ENCODE data around the gene SLC5A12. TPM values are rescaled to one million over a fixed set of nuclear protein-coding genes. Genes with fewer than 3 reads are reported as not detected.

SLC5A12 gene
- polyA plus RNA-seq, 2 of the 4 experiments (the other 2 are of a cell fraction), result not detected

DNA sequence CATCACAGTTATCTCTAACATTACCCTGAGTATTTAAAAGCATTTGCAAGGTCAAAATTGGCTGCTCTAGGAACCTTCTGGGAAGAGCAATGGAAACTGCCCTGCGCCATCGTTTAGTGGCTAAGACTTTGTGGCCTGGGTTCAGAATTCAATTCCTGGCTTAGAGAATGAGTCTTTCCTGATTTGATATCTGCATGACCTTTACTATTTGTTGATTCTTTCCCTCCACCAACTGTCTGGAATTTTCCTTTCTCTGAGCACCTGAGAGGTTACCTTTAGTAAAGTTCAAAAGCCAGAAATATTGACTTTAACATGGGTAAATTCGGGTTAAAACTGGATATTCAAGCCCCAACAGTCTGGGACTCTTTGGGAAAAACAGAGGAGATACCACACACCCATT lies 43.0 kb upstream of the SLC5A12 start:
- no peak overlapping the region for H3K27ac ChIP-seq
- no peaks in the 10 kb centered on the region for H3K4me1 ChIP-seq
- ChIA-PET CTCF (no interaction called here), POLR2A (no interaction called here)
- FAIRE-seq, result no peak
- DNase-seq (ENCODE audit: low read depth in 1 of 2, low spot score in 1 of 2), result no peak
- no peaks in the 10 kb centered on the region for H3K9me3 ChIP-seq
- ATAC-seq, result no peak
- WGBS (ENCODE audit: missing lambda C conversion rate), result 40% methylated on average over 3 of the region's 3 CpGs
- TF ChIP-seq, protein P1, sequence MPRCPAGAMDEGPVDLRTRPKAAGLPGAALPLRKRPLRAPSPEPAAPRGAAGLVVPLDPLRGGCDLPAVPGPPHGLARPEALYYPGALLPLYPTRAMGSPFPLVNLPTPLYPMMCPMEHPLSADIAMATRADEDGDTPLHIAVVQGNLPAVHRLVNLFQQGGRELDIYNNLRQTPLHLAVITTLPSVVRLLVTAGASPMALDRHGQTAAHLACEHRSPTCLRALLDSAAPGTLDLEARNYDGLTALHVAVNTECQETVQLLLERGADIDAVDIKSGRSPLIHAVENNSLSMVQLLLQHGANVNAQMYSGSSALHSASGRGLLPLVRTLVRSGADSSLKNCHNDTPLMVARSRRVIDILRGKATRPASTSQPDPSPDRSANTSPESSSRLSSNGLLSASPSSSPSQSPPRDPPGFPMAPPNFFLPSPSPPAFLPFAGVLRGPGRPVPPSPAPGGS (IDR thresholded peaks at IDR 0.05), result no peak
- TF ChIP-seq PHF8 (IDR thresholded peaks at IDR 0.05; ENCODE audit: borderline replicate concordance, low read depth), result no peak
- no peak for TF ChIP-seq RAD21 (conservative IDR thresholded peaks at IDR 0.05 in 1 of 2, IDR thresholded peaks at IDR 0.05 in 1 of 2)
- TF ChIP-seq ZSCAN20 (CRISPR knock-in tag; IDR thresholded peaks at IDR 0.05), result no peak
- TF ChIP-seq, protein P2, sequence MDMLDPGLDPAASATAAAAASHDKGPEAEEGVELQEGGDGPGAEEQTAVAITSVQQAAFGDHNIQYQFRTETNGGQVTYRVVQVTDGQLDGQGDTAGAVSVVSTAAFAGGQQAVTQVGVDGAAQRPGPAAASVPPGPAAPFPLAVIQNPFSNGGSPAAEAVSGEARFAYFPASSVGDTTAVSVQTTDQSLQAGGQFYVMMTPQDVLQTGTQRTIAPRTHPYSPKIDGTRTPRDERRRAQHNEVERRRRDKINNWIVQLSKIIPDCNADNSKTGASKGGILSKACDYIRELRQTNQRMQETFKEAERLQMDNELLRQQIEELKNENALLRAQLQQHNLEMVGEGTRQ (IDR thresholded peaks at IDR 0.05), result no peak
- no peak for TF ChIP-seq ZNF302 (CRISPR knock-in tag; IDR thresholded peaks at IDR 0.05)
- TF ChIP-seq SMC3 (IDR thresholded peaks at IDR 0.05), result no peak
- no peak for TF ChIP-seq SREBF2 (IDR thresholded peaks at IDR 0.05)
- no peak for TF ChIP-seq BHLHE40 (IDR thresholded peaks at IDR 0.05; ENCODE audit: low read depth, low read length)
- no peak for TF ChIP-seq MAFK (IDR thresholded peaks at IDR 0.05; ENCODE audit: partially characterized antibody)
- H3K4me2 ChIP-seq, result no peak overlapping the region
- H3K4me3 ChIP-seq, result no peak overlapping the region

DNA sequence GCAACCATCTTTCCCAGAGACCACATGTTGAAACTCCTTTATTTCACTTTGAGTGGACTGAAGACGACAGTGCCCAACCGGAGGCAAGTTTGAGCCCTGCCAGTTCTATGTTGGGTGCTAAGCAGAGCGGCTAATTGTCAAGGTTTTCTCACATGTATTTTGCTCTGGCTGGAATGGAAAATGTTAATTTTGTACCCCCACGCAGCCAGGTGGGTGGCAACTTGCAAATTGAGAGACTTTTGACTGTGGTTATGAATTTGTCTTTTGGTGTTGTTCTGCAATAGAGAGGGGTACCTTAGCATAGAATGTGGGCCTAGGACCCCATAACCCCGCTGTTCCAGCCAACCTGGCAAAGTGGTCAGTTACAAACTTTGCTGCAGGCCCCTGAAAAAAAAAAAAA lies 42.5 kb upstream of the SLC5A12 start:
- Histone ChIP-seq H3K4me3 (no peak overlapping the region), H3K27ac (no peak overlapping the region), H3K9me3 (no peaks in the 10 kb centered on the region), H3K4me1 (no peaks in the 10 kb centered on the region), H3K4me2 (no peak overlapping the region)
- CTCF ChIA-PET, result no interaction called here
- DNase-seq (ENCODE audit: low read depth in 1 of 2, low spot score in 1 of 2) (no peak), FAIRE-seq (no peak), ATAC-seq (no peak)
- WGBS (ENCODE audit: missing lambda C conversion rate), result 28% methylated on average over 5 of the region's 5 CpGs
- POLR2A ChIA-PET, result no interaction called here
- TF ChIP-seq, protein P3, sequence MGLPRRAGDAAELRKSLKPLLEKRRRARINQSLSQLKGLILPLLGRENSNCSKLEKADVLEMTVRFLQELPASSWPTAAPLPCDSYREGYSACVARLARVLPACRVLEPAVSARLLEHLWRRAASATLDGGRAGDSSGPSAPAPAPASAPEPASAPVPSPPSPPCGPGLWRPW (IDR thresholded peaks at IDR 0.05), result no peak
- TF ChIP-seq NR3C1 (IDR thresholded peaks at IDR 0.05), result no peak
- no peak for TF ChIP-seq RNF2 (IDR thresholded peaks at IDR 0.05; ENCODE audit: borderline replicate concordance, low read depth)
- no peak for TF ChIP-seq MYC (IDR thresholded peaks at IDR 0.05; ENCODE audit: borderline replicate concordance, low read length)
- TF ChIP-seq ESRRA (IDR thresholded peaks at IDR 0.05; ENCODE audit: borderline replicate concordance, low read length), result no peak

DNA sequence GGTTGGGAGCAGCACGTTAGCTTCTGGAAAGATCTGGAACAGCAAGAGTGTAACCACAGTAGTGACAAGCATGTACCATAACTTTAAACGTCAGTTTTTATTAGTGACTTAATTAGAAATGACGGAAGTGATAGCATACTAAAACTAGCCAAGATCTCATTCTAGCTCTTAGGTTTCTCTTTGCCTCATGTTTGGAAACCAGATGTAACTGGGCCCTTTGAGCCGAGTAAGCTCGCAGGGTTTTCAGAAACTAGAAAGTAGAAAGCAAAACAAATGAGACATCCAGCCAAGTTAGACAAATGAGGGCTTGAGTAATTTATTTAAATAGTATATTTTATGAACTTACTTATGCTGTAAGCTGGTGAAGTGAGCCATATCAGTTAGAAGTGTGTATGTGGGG lies 40.2 kb upstream of the SLC5A12 start:
- ATAC-seq (no peak), DNase-seq (ENCODE audit: low read depth in 1 of 2, low spot score in 1 of 2) (no peak), FAIRE-seq (no peak)
- ChIA-PET CTCF (interaction anchor here (1.2 to 7.6 kb wide), 3 partner anchors 8 to 724 kb away, joined by 3 to 67 read pairs (median 7); no protein-coding TSS in a partner anchor), POLR2A (no interaction called here)
- Histone ChIP-seq H3K27ac (no peak overlapping the region), H3K4me1 (no peaks in the 10 kb centered on the region), H3K4me3 (no peak overlapping the region), H3K9me3 (no peaks in the 10 kb centered on the region), H3K4me2 (no peak overlapping the region)
- WGBS (ENCODE audit: missing lambda C conversion rate), result 30% methylated on average over 5 of the region's 5 CpGs
- TF ChIP-seq MYC (IDR thresholded peaks at IDR 0.05; ENCODE audit: borderline replicate concordance, low read length), result no peak
- TF ChIP-seq HOXB13 (CRISPR knock-in tag; IDR thresholded peaks at IDR 0.05; ENCODE audit: low read depth), result no peak
- TF ChIP-seq, protein P4, sequence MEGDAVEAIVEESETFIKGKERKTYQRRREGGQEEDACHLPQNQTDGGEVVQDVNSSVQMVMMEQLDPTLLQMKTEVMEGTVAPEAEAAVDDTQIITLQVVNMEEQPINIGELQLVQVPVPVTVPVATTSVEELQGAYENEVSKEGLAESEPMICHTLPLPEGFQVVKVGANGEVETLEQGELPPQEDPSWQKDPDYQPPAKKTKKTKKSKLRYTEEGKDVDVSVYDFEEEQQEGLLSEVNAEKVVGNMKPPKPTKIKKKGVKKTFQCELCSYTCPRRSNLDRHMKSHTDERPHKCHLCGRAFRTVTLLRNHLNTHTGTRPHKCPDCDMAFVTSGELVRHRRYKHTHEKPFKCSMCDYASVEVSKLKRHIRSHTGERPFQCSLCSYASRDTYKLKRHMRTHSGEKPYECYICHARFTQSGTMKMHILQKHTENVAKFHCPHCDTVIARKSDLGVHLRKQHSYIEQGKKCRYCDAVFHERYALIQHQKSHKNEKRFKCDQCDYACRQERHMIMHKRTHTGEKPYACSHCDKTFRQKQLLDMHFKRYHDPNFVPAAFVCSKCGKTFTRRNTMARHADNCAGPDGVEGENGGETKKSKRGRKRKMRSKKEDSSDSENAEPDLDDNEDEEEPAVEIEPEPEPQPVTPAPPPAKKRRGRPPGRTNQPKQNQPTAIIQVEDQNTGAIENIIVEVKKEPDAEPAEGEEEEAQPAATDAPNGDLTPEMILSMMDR (IDR thresholded peaks at IDR 0.05), result no peak
- TF ChIP-seq POLR2AphosphoS2 (conservative IDR thresholded peaks at IDR 0.05; ENCODE audit: low read length), result no peak
- TF ChIP-seq FOSL2 (IDR thresholded peaks at IDR 0.05), result no peak
- no peak for TF ChIP-seq FOSL2 (CRISPR knock-in tag; IDR thresholded peaks at IDR 0.05)
- TF ChIP-seq TFCP2L1 (CRISPR knock-in tag; IDR thresholded peaks at IDR 0.05), result no peak
- TF ChIP-seq RCOR1 (IDR thresholded peaks at IDR 0.05; ENCODE audit: low read depth, low read length), result no peak
- TF ChIP-seq BHLHE40 (IDR thresholded peaks at IDR 0.05; ENCODE audit: low read depth, low read length), result no peak
- TF ChIP-seq POLR2A (IDR thresholded peaks at IDR 0.05; ENCODE audit: low read length), result no peak
- TF ChIP-seq TP53 (CRISPR knock-in tag; IDR thresholded peaks at IDR 0.05), result no peak
- TF ChIP-seq EP300 (IDR thresholded peaks at IDR 0.05), result no peak
